Small intestine (tissue), 7 donors: ENCODE measurements around the gene SAT2. TPM values are rescaled to one million over a fixed set of nuclear protein-coding genes. Genes with fewer than 3 reads are reported as not detected.

ENCODE experiments used
- DNase-seq, 2 donors: peaks; one replicate each; pipeline versions ENCODE4 v3.0.0 to v3.0.0-alpha.2; 2013
- FAIRE-seq: peaks from 2 replicates; lab custom pipeline; 2012; peaks lifted over from hg19 to GRCh38; lab: Jason Lieb, UNC
- H3K27ac ChIP-seq, 3 donors: one replicate each; pipeline ENCODE4 v1.5.1; 2013; ENCODE audit warnings: low read length in 2 of 3, mild to moderate bottlenecking in 2 of 3, control low read depth in 1 of 3, inconsistent platforms in 1 of 3, low read depth in 1 of 3, moderate library complexity in 1 of 3
- H3K27me3 ChIP-seq, 3 donors: one replicate each; pipeline ENCODE4 v1.6.1; 2013; ENCODE audit warnings: low read length in 3 of 3, inconsistent platforms in 1 of 3; ENCODE audit not compliant: control insufficient read depth in 3 of 3, insufficient read depth in 3 of 3
- H3K36me3 ChIP-seq, 3 donors: one replicate each; pipeline ENCODE4 v1.6.1; 2013; ENCODE audit warnings: low read length in 3 of 3, inconsistent platforms in 1 of 3, low read depth in 1 of 3, mild to moderate bottlenecking in 1 of 3, moderate library complexity in 1 of 3; ENCODE audit not compliant: control insufficient read depth in 3 of 3, insufficient read depth in 2 of 3
- H3K4me1 ChIP-seq, 3 donors: one replicate each; pipeline ENCODE4 v1.6.1; 2013; ENCODE audit warnings: low read length in 2 of 3, inconsistent platforms in 1 of 3, low read depth in 1 of 3, mild to moderate bottlenecking in 1 of 3, moderate library complexity in 1 of 3; ENCODE audit not compliant: control insufficient read depth in 3 of 3, insufficient read depth in 2 of 3
- H3K4me3 ChIP-seq, 3 donors: one replicate each; pipeline ENCODE4 v1.5.1; 2013; ENCODE audit warnings: low read length in 3 of 3, control low read depth in 1 of 3, inconsistent platforms in 1 of 3, low read depth in 1 of 3, mild to moderate bottlenecking in 1 of 3, moderate library complexity in 1 of 3
- H3K9me3 ChIP-seq, 2 donors: one replicate each; pipeline ENCODE4 v1.6.1; 2013; ENCODE audit warnings: low read depth in 1 of 2, low read length in 1 of 2; ENCODE audit not compliant: control insufficient read depth in 2 of 2, insufficient read depth in 1 of 2
- WGBS, 3 donors: extraction: QIAGEN DNeasy Blood & Tissue Kit; methylation state at CpG; one replicate each; pipeline ENCODE4 v1.1.7; 2013; 5-methylcytosine and 5-hydroxymethylcytosine counted together
- polyA plus RNA-seq, 4 donors: library from polyadenylated mRNA; stranded (reverse) in 3 of 4; unstranded in 1 of 4; fragments of 200-250 nt in 3 of 4; fragments of 120-200 nt in 1 of 4; gene quantifications; one replicate each; pipeline versions ENCODE4 v1.2.1 to v1.2.3, GENCODE V29; 2013
- donor health status: healthy with polysubstance abuse.
- donor health status: control.
- donor health status: control.
- donor health status: Bipolar disorder and iron deficiency.
- donor health status: healthy.

Gene SAT2
- polyA plus RNA-seq, 4 donors, result 204 to 1,210 (median 689) TPM

DNA sequence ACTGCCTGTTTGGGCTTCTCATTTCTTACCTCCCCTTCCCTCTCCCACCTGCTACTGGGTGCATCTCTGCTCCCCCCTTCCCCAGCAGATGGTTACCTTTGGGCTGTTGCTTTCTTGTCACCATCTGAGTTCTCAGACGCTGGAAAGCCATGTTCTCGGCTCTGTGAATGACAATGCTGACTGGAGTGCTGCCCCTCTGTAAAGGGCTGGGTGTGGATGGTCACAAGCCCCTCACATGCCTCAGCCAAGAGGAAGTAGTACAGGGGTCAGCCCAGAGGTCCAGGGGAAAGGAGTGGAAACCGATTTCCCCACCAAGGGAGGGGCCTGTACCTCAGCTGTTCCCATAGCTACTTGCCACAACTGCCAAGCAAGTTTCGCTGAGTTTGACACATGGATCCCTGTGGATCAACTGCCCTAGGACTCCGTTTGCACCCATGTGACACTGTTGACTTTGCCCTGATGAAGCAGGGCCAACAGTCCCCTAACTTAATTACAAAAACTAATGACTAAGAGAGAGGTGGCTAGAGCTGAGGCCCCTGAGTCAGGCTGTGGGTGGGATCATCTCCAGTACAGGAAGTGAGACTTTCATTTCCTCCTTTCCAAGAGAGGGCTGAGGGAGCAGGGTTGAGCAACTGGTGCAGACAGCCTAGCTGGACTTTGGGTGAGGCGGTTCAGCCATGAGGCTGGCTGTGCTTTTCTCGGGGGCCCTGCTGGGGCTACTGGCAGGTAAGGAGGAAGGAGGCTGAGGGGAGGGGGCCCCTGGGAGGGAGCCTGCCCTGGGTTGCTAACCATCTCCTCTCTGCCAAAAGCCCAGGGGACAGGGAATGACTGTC is 48.4 kb downstream of the SAT2 start, which contains the start of gene CD68:
Gene CD68 (plus strand): TSS at position 638 of the 833 bp plus-strand sequence. CDS start 40 bp downstream, at position 678.
- peaks cover 3 to 71% (median 16%) of the 10 kb centered on the region in 3 donors for H3K4me1 ChIP-seq
- peaks cover 0 to 6% of the 10 kb centered on the region in 2 donors for H3K9me3 ChIP-seq
- DNase-seq (peak; percentile 96 to 98), FAIRE-seq (no peak)
- H3K4me3 ChIP-seq, result peak within 1 kb of the TSS in 2 of 3 donors; percentile 67 to 69
- peaks cover 13 to 86% (median 19%) of the 10 kb centered on the region in 3 donors for H3K36me3 ChIP-seq
- no peaks in the 10 kb centered on the region for H3K27me3 ChIP-seq
- peak within 1 kb of the TSS; percentile 95 to 97 (median 97) for H3K27ac ChIP-seq
- 3 to 10% (median 9%) methylated on average over 6 to 7 of the region's 7 CpGs for WGBS, 3 donors

- H3K27ac ChIP-seq, result peak overlapping the region; percentile 19 to 97 (median 38)
- FAIRE-seq (no peak), DNase-seq (no peak)
- H3K4me3 ChIP-seq, result no peak overlapping the region
- peaks cover 3 to 65% (median 9%) of the 10 kb centered on the region in 3 donors for H3K4me1 ChIP-seq
- H3K9me3 ChIP-seq, result no peaks in the 10 kb centered on the region
- peaks cover 14 to 93% (median 19%) of the 10 kb centered on the region in 3 donors for H3K36me3 ChIP-seq
- H3K27me3 ChIP-seq, result no peaks in the 10 kb centered on the region
- WGBS, 3 donors, result 71 to 73% (median 71%) methylated on average over 17 of the region's 17 CpGs
Observed at GRCh38 chr17:7577327-7578199, 50.1 kb downstream of the SAT2 start.

DNA sequence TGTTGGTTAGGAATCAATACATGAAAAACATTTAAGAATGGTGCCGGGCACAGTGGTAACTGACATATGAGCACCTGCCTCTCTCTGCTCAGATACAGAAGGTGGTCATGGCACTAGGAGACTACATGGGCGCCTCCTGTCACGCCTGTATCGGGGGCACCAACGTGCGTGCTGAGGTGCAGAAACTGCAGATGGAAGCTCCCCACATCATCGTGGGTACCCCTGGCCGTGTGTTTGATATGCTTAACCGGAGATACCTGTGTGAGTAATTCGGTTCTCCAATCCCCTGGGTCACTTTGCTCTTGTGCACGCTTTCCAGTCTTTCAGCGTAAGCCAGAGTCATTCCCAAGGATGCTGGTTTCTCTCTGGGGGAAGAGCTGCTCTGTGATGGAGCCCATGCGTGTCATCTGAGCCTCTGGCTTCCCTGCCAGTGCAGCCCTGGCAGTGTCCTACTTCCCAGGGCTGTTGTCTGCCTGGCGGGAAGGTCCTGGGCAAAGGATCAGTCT is 51.1 kb downstream of the SAT2 start:
- no peak for DNase-seq
- H3K4me3 ChIP-seq, result no peak overlapping the region
- H3K4me1 ChIP-seq, result peaks cover 3 to 62% (median 9%) of the 10 kb centered on the region in 3 donors
- 72 to 76% (median 76%) methylated on average over 14 of the region's 14 CpGs for WGBS, 3 donors
- peak overlapping the region in 2 of 3 donors; percentile 42 to 97 for H3K27ac ChIP-seq
- H3K9me3 ChIP-seq, result no peaks in the 10 kb centered on the region
- FAIRE-seq, result no peak
- H3K36me3 ChIP-seq, result peaks cover 14 to 87% (median 19%) of the 10 kb centered on the region in 3 donors
- no peaks in the 10 kb centered on the region for H3K27me3 ChIP-seq

Other genes with a start within 250 kb of the SAT2 start
- 10 to 100 TPM in 2 of 4 donors, 1 to 10 TPM in 2; 8.8 to 16.3 (median 10.7) TPM for gene TNK1, start 246.7 kb downstream of the SAT2 start, polyA plus RNA-seq
- gene PLSCR3, start 233.3 kb downstream of the SAT2 start, polyA plus RNA-seq, result 10 to 100 TPM in 3 of 4 donors, 1 to 10 TPM in 1; 6.3 to 18.0 (median 13.6) TPM
- 100 to 1,000 TPM; 193 to 771 (median 385) TPM for gene TMEM256, start 223.7 kb downstream of the SAT2 start, polyA plus RNA-seq
- gene NLGN2, start 220.0 kb downstream of the SAT2 start, polyA plus RNA-seq, result 1 to 10 TPM in 2 of 4 donors, under 1 TPM in 2; 0.22 to 6.1 (median 2.6) TPM
- gene SPEM1, start 207.5 kb downstream of the SAT2 start, polyA plus RNA-seq, result not detected
- not detected for gene SPEM2, start 202.2 kb downstream of the SAT2 start, polyA plus RNA-seq
- gene SPEM3, start 199.0 kb downstream of the SAT2 start, polyA plus RNA-seq, result not detected
- gene TMEM102, start 192.4 kb downstream of the SAT2 start, polyA plus RNA-seq, result 10 to 100 TPM in 2 of 4 donors, 1 to 10 TPM in 2; 9.3 to 14.9 (median 10.2) TPM
- under 1 TPM in 2 of 4 donors, not detected in 2; 0.61 to 0.86 TPM for gene FGF11, start 188.3 kb downstream of the SAT2 start, polyA plus RNA-seq
- gene CHRNB1, start 182.8 kb downstream of the SAT2 start, polyA plus RNA-seq, result 10 to 100 TPM in 3 of 4 donors, 1 to 10 TPM in 1; 8.4 to 11.9 (median 10.4) TPM
- 10 to 100 TPM in 2 of 4 donors, 1 to 10 TPM in 2; 7.6 to 76.4 (median 12.4) TPM for gene ZBTB4, start 148.2 kb downstream of the SAT2 start, polyA plus RNA-seq
- gene SLC35G6, start 146.4 kb downstream of the SAT2 start, polyA plus RNA-seq, result under 1 TPM in 1 of 4 donors, not detected in 3; 0.49 TPM
- 100 to 1,000 TPM in 1 of 4 donors, 10 to 100 TPM in 2, 1 to 10 TPM in 1; 10.0 to 104 (median 20.8) TPM for gene POLR2A, start 143.5 kb downstream of the SAT2 start, polyA plus RNA-seq
- 10 to 100 TPM in 3 of 4 donors, 1 to 10 TPM in 1; 8.1 to 31.1 (median 22.1) TPM for gene TNFSF12, start 78.8 kb downstream of the SAT2 start, polyA plus RNA-seq
- gene TNFSF13, start 69.1 kb downstream of the SAT2 start, polyA plus RNA-seq, result 100 to 1,000 TPM in 1 of 4 donors, 10 to 100 TPM in 3; 23.0 to 107 (median 28.5) TPM
- gene SENP3, start 65.9 kb downstream of the SAT2 start, polyA plus RNA-seq, result 10 to 100 TPM; 39.8 to 66.7 (median 53.3) TPM
- gene CD68, start 48.2 kb downstream of the SAT2 start, polyA plus RNA-seq, result 100 to 1,000 TPM in 3 of 4 donors, 10 to 100 TPM in 1; 60.2 to 708 (median 171) TPM
- gene MPDU1, start 44.0 kb downstream of the SAT2 start, polyA plus RNA-seq, result 100 to 1,000 TPM in 2 of 4 donors, 10 to 100 TPM in 2; 69.7 to 126 (median 96.4) TPM
- gene SOX15, start 37.7 kb downstream of the SAT2 start, polyA plus RNA-seq, result 1 to 10 TPM in 2 of 4 donors, not detected in 2; 1.2 to 1.3 TPM
- 10 to 100 TPM; 25.1 to 41.1 (median 30.9) TPM for gene FXR2, start 12.9 kb downstream of the SAT2 start, polyA plus RNA-seq
- 10 to 100 TPM in 3 of 4 donors, 1 to 10 TPM in 1; 2.6 to 38.8 (median 20.6) TPM for gene SHBG, start 2.3 kb upstream of the SAT2 start, polyA plus RNA-seq
- 1 to 10 TPM in 2 of 4 donors, not detected in 2; 1.1 to 1.9 TPM for gene ATP1B2, start 23.1 kb upstream of the SAT2 start, polyA plus RNA-seq
- gene TP53, start 59.7 kb upstream of the SAT2 start, polyA plus RNA-seq, result 10 to 100 TPM in 2 of 4 donors, 1 to 10 TPM in 2; 8.7 to 51.8 (median 26.3) TPM
- gene WRAP53, start 60.7 kb upstream of the SAT2 start, polyA plus RNA-seq, result 10 to 100 TPM in 3 of 4 donors, 1 to 10 TPM in 1; 7.1 to 17.7 (median 11.2) TPM
- gene EFNB3, start 77.4 kb upstream of the SAT2 start, polyA plus RNA-seq, result 1 to 10 TPM in 2 of 4 donors, not detected in 2; 1.1 to 2.0 TPM
- under 1 TPM in 2 of 4 donors, not detected in 2; 0.04 to 0.09 TPM for gene DNAH2, start 89.9 kb upstream of the SAT2 start, polyA plus RNA-seq
- 10 to 100 TPM in 3 of 4 donors, 1 to 10 TPM in 1; 8.4 to 26.1 (median 16.7) TPM for gene KDM6B, start 206.4 kb upstream of the SAT2 start, polyA plus RNA-seq
- 10 to 100 TPM in 1 of 4 donors, 1 to 10 TPM in 3; 3.8 to 17.5 (median 7.3) TPM for gene TMEM88, start 227.2 kb upstream of the SAT2 start, polyA plus RNA-seq
- gene NAA38, start 229.7 kb upstream of the SAT2 start, polyA plus RNA-seq, result 100 to 1,000 TPM in 1 of 4 donors, 10 to 100 TPM in 3; 40.1 to 142 (median 73.4) TPM
- gene CYB5D1, start 230.2 kb upstream of the SAT2 start, polyA plus RNA-seq, result 10 to 100 TPM in 1 of 4 donors, 1 to 10 TPM in 3; 4.9 to 13.0 (median 6.4) TPM